Esophagus muscularis mucosa (tissue), 3 donors: Measurements from ENCODE around the gene NPAS3.

ENCODE experiments used
- POLR2A ChIP-seq: fragments of 450-650 bp; IDR thresholded peaks from one replicate; pipeline ENCODE4 v1.6.1; 2017; ENCODE audit warnings: antibody characterized with exemption, moderate library complexity, mild to moderate bottlenecking, low read depth
- POLR2AphosphoS5 ChIP-seq, 2 donors: sonication (generic); formaldehyde crosslinking; IDR thresholded peaks; one replicate each; pipeline ENCODE4 v1.6.1; 2017; ENCODE audit warnings: antibody characterized with exemption in 2 of 2
- TF ChIP-seq, protein P1 (sequence below), 3 experiments: fragments of 200-600 bp in 2 of 3; fragments of 450-650 bp in 1 of 3; sonication (generic) in 2 of 3; IDR thresholded peaks; one replicate each; pipeline ENCODE4 v1.5.1; 2017 to 2019; ENCODE audit warnings: antibody characterized with exemption in 3 of 3, mild to moderate bottlenecking in 2 of 3, moderate library complexity in 1 of 3

DNA sequence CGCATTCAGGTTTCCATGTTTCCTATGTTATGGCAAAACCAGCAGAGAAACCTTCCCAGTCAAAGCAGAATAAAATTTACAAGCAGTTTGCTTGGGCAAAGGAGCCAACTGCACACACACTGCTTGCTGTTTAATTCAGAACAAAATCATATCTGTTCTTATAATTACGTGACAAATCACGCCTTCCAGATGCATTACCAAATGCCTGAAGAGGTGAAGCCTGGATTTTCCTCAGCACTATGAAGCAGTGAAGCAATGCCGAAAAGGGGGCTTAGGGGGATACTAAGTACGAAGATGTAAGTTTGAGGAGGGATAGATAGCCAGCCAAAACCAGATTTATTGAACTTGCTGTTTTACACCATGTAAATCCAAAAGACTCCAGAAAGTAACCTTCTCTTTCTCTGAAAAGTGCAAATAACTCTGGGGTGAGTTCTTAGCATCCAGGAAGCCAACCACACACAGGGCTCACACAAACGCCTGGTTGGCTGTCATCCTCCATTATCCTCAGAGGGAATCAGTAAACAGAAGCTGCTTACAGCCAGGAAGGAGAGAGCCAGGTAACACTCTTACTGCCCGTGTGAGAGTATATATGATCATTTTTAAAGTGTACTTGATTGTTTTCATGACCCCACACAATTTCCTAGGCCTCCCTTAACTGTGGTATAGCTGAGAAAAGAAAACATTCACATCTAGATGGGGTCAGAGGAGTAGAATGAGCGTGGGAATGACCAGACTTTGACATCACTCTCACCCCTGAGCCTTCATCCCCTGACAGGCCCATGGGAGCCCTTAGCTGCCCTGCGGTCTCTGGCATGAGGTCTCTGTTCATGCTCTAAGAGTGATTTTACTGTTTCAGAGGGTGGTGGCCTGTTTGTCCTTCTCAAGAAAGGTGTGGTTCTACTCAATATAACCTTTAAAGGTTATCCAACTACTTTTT is 569.7 kb downstream of the NPAS3 start:
- TF ChIP-seq, protein P1, sequence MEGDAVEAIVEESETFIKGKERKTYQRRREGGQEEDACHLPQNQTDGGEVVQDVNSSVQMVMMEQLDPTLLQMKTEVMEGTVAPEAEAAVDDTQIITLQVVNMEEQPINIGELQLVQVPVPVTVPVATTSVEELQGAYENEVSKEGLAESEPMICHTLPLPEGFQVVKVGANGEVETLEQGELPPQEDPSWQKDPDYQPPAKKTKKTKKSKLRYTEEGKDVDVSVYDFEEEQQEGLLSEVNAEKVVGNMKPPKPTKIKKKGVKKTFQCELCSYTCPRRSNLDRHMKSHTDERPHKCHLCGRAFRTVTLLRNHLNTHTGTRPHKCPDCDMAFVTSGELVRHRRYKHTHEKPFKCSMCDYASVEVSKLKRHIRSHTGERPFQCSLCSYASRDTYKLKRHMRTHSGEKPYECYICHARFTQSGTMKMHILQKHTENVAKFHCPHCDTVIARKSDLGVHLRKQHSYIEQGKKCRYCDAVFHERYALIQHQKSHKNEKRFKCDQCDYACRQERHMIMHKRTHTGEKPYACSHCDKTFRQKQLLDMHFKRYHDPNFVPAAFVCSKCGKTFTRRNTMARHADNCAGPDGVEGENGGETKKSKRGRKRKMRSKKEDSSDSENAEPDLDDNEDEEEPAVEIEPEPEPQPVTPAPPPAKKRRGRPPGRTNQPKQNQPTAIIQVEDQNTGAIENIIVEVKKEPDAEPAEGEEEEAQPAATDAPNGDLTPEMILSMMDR (IDR thresholded peaks at IDR 0.05) = no peak
- TF ChIP-seq POLR2AphosphoS5 (IDR thresholded peaks at IDR 0.05) (no peak), POLR2A (no peak)
